Lower lobe of right lung (tissue), 2 donors: ENCODE measurements around the gene ARL6IP1. TPM values are rescaled to one million over a fixed set of nuclear protein-coding genes. Genes with fewer than 3 reads are reported as not detected.

Experiments used
- ATAC-seq, 2 donors: fragments of 200-7000 bp; cut with Tn5 transposase; one replicate each; pipeline ENCODE4 v1.9.1; 2020 to 2022; ENCODE audit warnings: mild to moderate bottlenecking in 2 of 2, moderate library complexity in 2 of 2
- DNase-seq: peaks from one replicate; pipeline ENCODE4 v3.0.0-alpha.2; 2020
- H3K27ac ChIP-seq: fragments of 200-600 bp; one replicate; pipeline ENCODE4 v1.8.0; 2022
- H3K27me3 ChIP-seq: fragments of 200-600 bp; one replicate; pipeline ENCODE4 v1.8.0; 2022; ENCODE audit warnings: low read depth
- H3K36me3 ChIP-seq: fragments of 200-600 bp; one replicate; pipeline ENCODE4 v1.8.0; 2022; ENCODE audit warnings: mild to moderate bottlenecking
- H3K4me1 ChIP-seq: fragments of 200-600 bp; one replicate; pipeline ENCODE4 v1.8.0; 2022
- H3K4me3 ChIP-seq: fragments of 200-600 bp; one replicate; pipeline ENCODE4 v1.8.0; 2022; ENCODE audit warnings: mild to moderate bottlenecking
- H3K9me3 ChIP-seq: fragments of 200-600 bp; one replicate; pipeline ENCODE4 v1.8.0; 2022
- CTCF ChIP-seq: fragments of 200-600 bp; IDR thresholded peaks from one replicate; pipeline ENCODE4 v1.8.0; 2022; ENCODE audit warnings: antibody characterized with exemption, mild to moderate bottlenecking
- intact Hi-C: fragments of 100-400 bp; cut with DNase I; formaldehyde crosslinking; loops from one replicate; pipeline ENCODE4 v1.11.0; 2022
- total RNA-seq: library from RNA; stranded (reverse); fragmentation: NEBNext Ultra II Directional; extraction: Animal tissue kit (Norgen Biotek cat#: 25700); gene quantifications from one replicate; pipeline ENCODE4 v1.2.1, GENCODE V29; 2021
- donor health status: DM: no; HTN: yes; CAD: no; lungs with severe emphysema.

The ARL6IP1 gene
- total RNA-seq, 1 donor from 2014 or later: 130 TPM

DNA sequence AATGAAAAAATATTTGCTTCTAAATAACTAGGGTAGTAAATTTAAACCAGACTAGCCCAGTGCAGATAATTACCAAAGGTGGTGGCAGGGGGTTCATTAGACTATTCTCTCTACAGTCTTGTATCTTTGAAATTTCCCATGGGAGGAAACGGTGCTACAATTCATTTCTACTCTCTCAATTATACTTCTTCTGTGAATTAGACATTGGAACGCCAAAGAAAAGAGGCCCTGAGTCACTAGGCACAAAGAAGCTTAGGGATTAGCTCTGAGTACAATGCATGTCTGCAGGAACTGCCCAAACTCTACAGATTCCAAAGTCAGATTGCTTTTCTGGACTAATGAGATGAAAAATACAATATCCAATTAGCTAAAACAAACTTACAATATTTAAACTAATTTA, 30.7 kb upstream of the ARL6IP1 start:
- peaks cover 97% of the 10 kb centered on the region for H3K36me3 ChIP-seq
- H3K27me3 ChIP-seq: no peaks in the 10 kb centered on the region
- no peak for DNase-seq
- TF ChIP-seq CTCF: no peak
- H3K4me1 ChIP-seq: no peaks in the 10 kb centered on the region
- H3K27ac ChIP-seq: no peak overlapping the region
- H3K4me3 ChIP-seq: no peak overlapping the region
- no peak for ATAC-seq
- H3K9me3 ChIP-seq: no peaks in the 10 kb centered on the region
- intact Hi-C loops: no loop called here

- ATAC-seq (peak in 1 of 2 donors; percentile 21), DNase-seq (no peak)
- H3K9me3 ChIP-seq: no peaks in the 10 kb centered on the region
- intact Hi-C loops: no loop called here
- peaks cover 73% of the 10 kb centered on the region for H3K36me3 ChIP-seq
- no peaks in the 10 kb centered on the region for H3K27me3 ChIP-seq
- TF ChIP-seq CTCF: no peak
- H3K27ac ChIP-seq: no peak overlapping the region
- H3K4me3 ChIP-seq: no peak overlapping the region
- no peaks in the 10 kb centered on the region for H3K4me1 ChIP-seq
These were observed 27.9 kb upstream of the ARL6IP1 start for GRCh38 chr16:18829251-18829650.

DNA sequence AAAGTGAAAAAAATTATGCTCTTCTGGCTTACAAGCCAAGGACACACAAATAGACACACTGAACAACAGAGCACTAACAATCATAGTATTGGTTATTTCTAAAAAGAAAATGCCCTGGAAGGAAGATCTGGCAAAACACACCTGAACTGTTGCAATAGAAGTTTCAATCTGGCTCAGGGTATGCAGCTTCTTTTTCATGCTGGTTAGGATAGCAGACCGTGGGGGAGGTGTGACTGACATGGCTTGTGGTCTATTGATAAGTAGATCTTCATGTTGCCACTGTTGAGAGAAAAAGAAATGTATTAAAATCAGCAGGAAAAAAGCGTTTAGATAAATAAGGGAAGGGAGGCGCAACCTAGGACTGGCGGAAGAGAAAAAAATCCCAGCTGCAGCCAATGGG, 26.5 kb upstream of the ARL6IP1 start:
- peaks cover 59% of the 10 kb centered on the region for H3K36me3 ChIP-seq
- no peak overlapping the region for H3K27ac ChIP-seq
- H3K4me1 ChIP-seq: no peaks in the 10 kb centered on the region
- no peak for DNase-seq
- no peak for ATAC-seq
- H3K4me3 ChIP-seq: no peak overlapping the region
- no peak for TF ChIP-seq CTCF
- no peaks in the 10 kb centered on the region for H3K9me3 ChIP-seq
- no peaks in the 10 kb centered on the region for H3K27me3 ChIP-seq
- intact Hi-C loops: no loop called here

GRCh38 chr16:18816286-18816685, 14.9 kb upstream of the ARL6IP1 start:
- H3K27ac ChIP-seq: no peak overlapping the region
- intact Hi-C loops: no loop called here
- no peaks in the 10 kb centered on the region for H3K4me1 ChIP-seq
- TF ChIP-seq CTCF: no peak
- ATAC-seq (no peak), DNase-seq (no peak)
- peaks cover 88% of the 10 kb centered on the region for H3K36me3 ChIP-seq
- H3K9me3 ChIP-seq: no peaks in the 10 kb centered on the region
- H3K4me3 ChIP-seq: no peak overlapping the region
- no peaks in the 10 kb centered on the region for H3K27me3 ChIP-seq

- H3K36me3 ChIP-seq: peaks cover 94% of the 10 kb centered on the region
- DNase-seq (no peak), ATAC-seq (no peak)
- intact Hi-C loops: no loop called here
- H3K9me3 ChIP-seq: no peaks in the 10 kb centered on the region
- H3K4me1 ChIP-seq: no peaks in the 10 kb centered on the region
- no peak overlapping the region for H3K4me3 ChIP-seq
- H3K27ac ChIP-seq: no peak overlapping the region
- TF ChIP-seq CTCF: no peak
- no peaks in the 10 kb centered on the region for H3K27me3 ChIP-seq
These were observed 10.6 kb upstream of the ARL6IP1 start for GRCh38 chr16:18811925-18812324.

GRCh38 chr16:18809165-18809564, 7.8 kb upstream of the ARL6IP1 start:
- Histone ChIP-seq H3K4me3 (no peak overlapping the region), H3K27me3 (no peaks in the 10 kb centered on the region), H3K36me3 (peaks cover 71% of the 10 kb centered on the region), H3K9me3 (no peaks in the 10 kb centered on the region), H3K4me1 (peaks cover 8% of the 10 kb centered on the region), H3K27ac (no peak overlapping the region)
- intact Hi-C loops: no loop called here
- no peak for TF ChIP-seq CTCF
- no peak for DNase-seq
- no peak for ATAC-seq
